WTC11 (cell line): ENCODE results near the gene KCTD11. TPM values are rescaled to one million over a fixed set of nuclear protein-coding genes. Genes with fewer than 3 reads are reported as not detected.
A peak's percentile ranks its signal among the peaks of the same experiment; 100 is the strongest.

Experiments
- ATAC-seq: fragments of 200-7000 bp; cut with Tn5 transposase; 2 replicates; pipeline ENCODE4 v1.10.0; 2021; ENCODE audit warnings: mild to moderate bottlenecking, moderate library complexity
- CTCF ChIA-PET: fragments of 300-600 bp; sonication (Branson Sonifier 250); formaldehyde crosslinking; loops from one replicate; lab custom pipeline; 2021; ENCODE audit warnings: antibody characterized with exemption; lab: Charles Lee
- POLR2A ChIA-PET: fragments of 350-600 bp; sonication (Branson Sonifier 250); formaldehyde crosslinking; loops from one replicate; lab custom pipeline; 2021; ENCODE audit warnings: antibody characterized with exemption; lab: Charles Lee
- DNase-seq: peaks from one replicate; pipeline ENCODE4 v3.0.0; 2021; ENCODE audit warnings: low spot score
- H3K27ac Mint-ChIP-seq: 2 replicates; pipeline ENCODE4 v1.8.0; 2021; ENCODE audit warnings: mixed read lengths
- H3K27me3 Mint-ChIP-seq: 2 replicates; pipeline ENCODE4 v1.8.0; 2021; ENCODE audit warnings: low read depth, mild to moderate bottlenecking, moderate library complexity, mixed read lengths
- H3K36me3 Mint-ChIP-seq: 2 replicates; pipeline ENCODE4 v1.8.0; 2021; ENCODE audit warnings: mixed read lengths
- H3K4me1 Mint-ChIP-seq: 2 replicates; pipeline ENCODE4 v1.8.0; 2022; ENCODE audit warnings: mixed read lengths
- H3K4me3 Mint-ChIP-seq: 2 replicates; pipeline ENCODE4 v1.8.0; 2021; ENCODE audit warnings: mild to moderate bottlenecking, moderate library complexity, mixed read lengths
- H3K9me3 Mint-ChIP-seq: 2 replicates; pipeline ENCODE4 v1.8.0; 2021; ENCODE audit warnings: mixed read lengths
- ATF6 ChIP-seq: sonication (generic); formaldehyde crosslinking; IDR thresholded peaks from 2 replicates; pipeline ENCODE4 v1.8.1; 2023; ENCODE audit warnings: mild to moderate bottlenecking, missing genetic modification reagents
- CREM ChIP-seq: sonication (generic); formaldehyde crosslinking; IDR thresholded peaks from 2 replicates; pipeline ENCODE4 v1.8.1; 2022; ENCODE audit warnings: mild to moderate bottlenecking, missing genetic modification reagents, moderate library complexity
- ELF4 ChIP-seq: sonication (generic); formaldehyde crosslinking; IDR thresholded peaks from 2 replicates; pipeline ENCODE4 v1.8.1; 2022; ENCODE audit warnings: low read depth, mild to moderate bottlenecking, moderate library complexity, missing genetic modification reagents
- EMX1 ChIP-seq: fragments of 250-450 bp; sonication (Bioruptor Pico); IDR thresholded peaks from 2 replicates; pipeline ENCODE4 v1.8.0; 2021; ENCODE audit warnings: mild to moderate bottlenecking
- FOXP4 ChIP-seq: sonication (generic); formaldehyde crosslinking; IDR thresholded peaks from 2 replicates; pipeline ENCODE4 v1.8.0; 2022; ENCODE audit warnings: mild to moderate bottlenecking, missing genetic modification reagents
- JAZF1 ChIP-seq: fragments of 250-450 bp; sonication (Bioruptor Pico); IDR thresholded peaks from 2 replicates; pipeline ENCODE4 v1.9.0; 2021; ENCODE audit warnings: moderate library complexity, mild to moderate bottlenecking, inconsistent platforms
- NFYB ChIP-seq: sonication (generic); formaldehyde crosslinking; conservative IDR thresholded peaks from 2 replicates; pipeline ENCODE4 v1.8.0; 2022; ENCODE audit warnings: low read depth, missing genetic modification reagents
- ZNF263 ChIP-seq: sonication (generic); formaldehyde crosslinking; IDR thresholded peaks from 2 replicates; pipeline ENCODE4 v1.8.1; 2022; ENCODE audit warnings: low read depth, mild to moderate bottlenecking, moderate library complexity, missing genetic modification reagents
- ZNF671 ChIP-seq: fragments of 250-450 bp; sonication (Bioruptor Pico); IDR thresholded peaks from 2 replicates; pipeline ENCODE4 v1.8.0; 2021; ENCODE audit warnings: mild to moderate bottlenecking
- total RNA-seq: library from RNA; stranded (reverse); gene quantifications from 3 replicates; pipeline ENCODE4 v1.2.3, GENCODE V29; 2021
- TF ChIP-seq, protein P1 (sequence below): fragments of 250-450 bp; sonication (Bioruptor Pico); IDR thresholded peaks from 2 replicates; pipeline ENCODE4 v1.9.0; 2021; ENCODE audit warnings: mild to moderate bottlenecking
- TF ChIP-seq, protein P2 (sequence below): sonication (generic); formaldehyde crosslinking; IDR thresholded peaks from 2 replicates; pipeline ENCODE4 v1.8.1; 2022; ENCODE audit warnings: low read depth, missing genetic modification reagents, borderline replicate concordance
- TF ChIP-seq, protein P3 (sequence below): fragments of 250-450 bp; sonication (Bioruptor Pico); IDR thresholded peaks from 2 replicates; pipeline ENCODE4 v2.1.2; 2022; ENCODE audit warnings: mild to moderate bottlenecking, moderate library complexity

KCTD11 gene
- total RNA-seq, 1 experiment from 2014 or later: 8.1 TPM

DNA sequence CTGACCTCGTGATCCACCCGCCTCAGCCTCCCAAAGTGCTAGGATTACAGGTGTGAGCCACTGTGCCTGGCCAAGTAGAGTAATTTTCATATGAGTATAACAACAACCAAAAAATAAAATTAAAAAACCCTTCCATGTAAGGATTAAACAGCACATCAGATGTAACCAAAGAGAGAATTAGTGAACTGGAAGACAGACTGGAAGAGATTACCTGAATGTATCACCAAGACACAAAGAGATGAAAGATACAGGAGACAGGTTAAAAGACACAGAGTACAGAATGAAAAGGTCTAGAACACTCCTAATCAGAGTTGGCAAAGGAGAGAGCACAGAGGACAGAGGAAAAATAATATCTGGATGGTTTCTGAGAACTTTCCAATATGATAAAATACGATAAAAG, 27.2 kb downstream of the KCTD11 start:
- TF ChIP-seq, protein P1, sequence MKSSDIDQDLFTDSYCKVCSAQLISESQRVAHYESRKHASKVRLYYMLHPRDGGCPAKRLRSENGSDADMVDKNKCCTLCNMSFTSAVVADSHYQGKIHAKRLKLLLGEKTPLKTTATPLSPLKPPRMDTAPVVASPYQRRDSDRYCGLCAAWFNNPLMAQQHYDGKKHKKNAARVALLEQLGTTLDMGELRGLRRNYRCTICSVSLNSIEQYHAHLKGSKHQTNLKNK (CRISPR knock-in tag): no peak
- no peak for TF ChIP-seq ATF6 (CRISPR knock-in tag)
- TF ChIP-seq CREM (CRISPR knock-in tag): no peak
- no peak for TF ChIP-seq ELF4 (CRISPR knock-in tag)
- no peak for TF ChIP-seq FOXP4
- no peak for TF ChIP-seq ZNF263 (CRISPR knock-in tag)
- no peak for TF ChIP-seq NFYB (CRISPR knock-in tag)
- TF ChIP-seq, all 79 proteins: peak for 0

DNA sequence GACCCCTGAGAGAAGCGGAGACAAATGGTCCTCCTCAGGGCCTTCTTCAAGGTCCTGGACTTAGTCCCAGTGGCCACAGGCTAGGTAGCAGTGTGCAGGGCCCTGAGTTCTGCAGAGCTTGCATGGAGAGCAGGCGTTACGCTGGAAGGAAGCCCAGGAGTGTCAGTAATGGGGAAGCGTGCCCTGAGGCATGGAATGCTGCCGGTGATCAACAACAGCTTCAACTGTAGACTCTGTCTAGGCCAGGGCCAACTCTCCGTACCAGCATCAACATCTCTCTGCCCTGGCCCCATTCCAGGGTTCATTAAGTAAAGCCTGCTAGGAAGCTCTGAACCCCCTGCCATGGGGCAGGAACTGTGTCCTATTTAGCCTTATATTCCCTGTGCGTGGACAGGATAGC, 28.4 kb downstream of the KCTD11 start:
- H3K4me3 Mint-ChIP-seq: peak overlapping the region; percentile 76
- DNase-seq (peak; percentile 28), ATAC-seq (0 out of 2 replicates have a peak, but pooled peaks have one; percentile 1)
- TF ChIP-seq, protein P2, sequence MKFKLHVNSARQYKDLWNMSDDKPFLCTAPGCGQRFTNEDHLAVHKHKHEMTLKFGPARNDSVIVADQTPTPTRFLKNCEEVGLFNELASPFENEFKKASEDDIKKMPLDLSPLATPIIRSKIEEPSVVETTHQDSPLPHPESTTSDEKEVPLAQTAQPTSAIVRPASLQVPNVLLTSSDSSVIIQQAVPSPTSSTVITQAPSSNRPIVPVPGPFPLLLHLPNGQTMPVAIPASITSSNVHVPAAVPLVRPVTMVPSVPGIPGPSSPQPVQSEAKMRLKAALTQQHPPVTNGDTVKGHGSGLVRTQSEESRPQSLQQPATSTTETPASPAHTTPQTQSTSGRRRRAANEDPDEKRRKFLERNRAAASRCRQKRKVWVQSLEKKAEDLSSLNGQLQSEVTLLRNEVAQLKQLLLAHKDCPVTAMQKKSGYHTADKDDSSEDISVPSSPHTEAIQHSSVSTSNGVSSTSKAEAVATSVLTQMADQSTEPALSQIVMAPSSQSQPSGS (CRISPR knock-in tag): no peak
- TF ChIP-seq EMX1 (CRISPR knock-in tag): no peak
- no peak for TF ChIP-seq FOXP4
- TF ChIP-seq JAZF1 (CRISPR knock-in tag): no peak
- TF ChIP-seq, protein P3, sequence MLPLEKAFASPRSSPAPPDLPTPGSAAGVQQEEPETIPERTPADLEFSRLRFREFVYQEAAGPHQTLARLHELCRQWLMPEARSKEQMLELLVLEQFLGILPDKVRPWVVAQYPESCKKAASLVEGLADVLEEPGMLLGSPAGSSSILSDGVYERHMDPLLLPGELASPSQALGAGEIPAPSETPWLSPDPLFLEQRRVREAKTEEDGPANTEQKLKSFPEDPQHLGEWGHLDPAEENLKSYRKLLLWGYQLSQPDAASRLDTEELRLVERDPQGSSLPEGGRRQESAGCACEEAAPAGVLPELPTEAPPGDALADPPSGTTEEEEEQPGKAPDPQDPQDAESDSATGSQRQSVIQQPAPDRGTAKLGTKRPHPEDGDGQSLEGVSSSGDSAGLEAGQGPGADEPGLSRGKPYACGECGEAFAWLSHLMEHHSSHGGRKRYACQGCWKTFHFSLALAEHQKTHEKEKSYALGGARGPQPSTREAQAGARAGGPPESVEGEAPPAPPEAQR (CRISPR knock-in tag): no peak
- TF ChIP-seq ZNF671 (CRISPR knock-in tag): no peak
- peaks cover 26% of the 10 kb centered on the region for H3K4me1 Mint-ChIP-seq
- ChIA-PET CTCF (interaction anchor here (0.7 to 2.6 kb wide), 14 partner anchors 9 to 334 kb away, joined by 3 to 20 read pairs (median 3); partner anchors contain the start of genes PLSCR3, SLC2A4, SPEM1 and TMEM102), POLR2A (interaction anchor here (0.6 to 1.0 kb wide), 2 partner anchors 12 to 50 kb away, joined by 3 to 4 read pairs; no protein-coding TSS in a partner anchor)
- H3K27ac Mint-ChIP-seq: no peak overlapping the region
- H3K9me3 Mint-ChIP-seq: peaks cover 8% of the 10 kb centered on the region
- H3K27me3 Mint-ChIP-seq: peaks cover 49% of the 10 kb centered on the region
- no peaks in the 10 kb centered on the region; the same call in none of the 2 replicates for H3K36me3 Mint-ChIP-seq

More for the DNA sequence above, 27.2 kb downstream of the KCTD11 start:
- Mint-ChIP-seq H3K36me3 (no peaks in the 10 kb centered on the region; the same call in 1 of the 2 replicates), H3K4me1 (peaks cover 22% of the 10 kb centered on the region), H3K27ac (no peak overlapping the region), H3K27me3 (peaks cover 49% of the 10 kb centered on the region), H3K4me3 (no peak overlapping the region), H3K9me3 (peaks cover 8% of the 10 kb centered on the region)
- POLR2A ChIA-PET: no interaction called here
- CTCF ChIA-PET: no interaction called here
- ATAC-seq: no peak
- DNase-seq: no peak
